SK-N-MC (cell line): ENCODE results near the gene PPP2R3B.

Source experiments
- EZH2 ChIP-seq: fragments of 200-600 bp; sonication (generic); IDR thresholded peaks from one replicate; pipeline ENCODE4 v1.6.1; 2017; ENCODE audit warnings: antibody characterized with exemption
- POLR2AphosphoS5 ChIP-seq: IDR thresholded peaks from 2 replicates; pipeline ENCODE4 v1.6.1; 2012; ENCODE audit warnings: mild to moderate bottlenecking, low read depth, low read length, borderline replicate concordance

GRCh38 chrX:349702-350101 is 37.0 kb downstream of the PPP2R3B start:
- TF ChIP-seq EZH2 (no peak), POLR2AphosphoS5 (no peak)
